GM18502 (cell line): Measurements from ENCODE around the gene RMDN3.

Experiments
- ATAC-seq: cut with Tn5 transposase; IDR thresholded peaks from one replicate; pipeline ENCODE4 v1.9.1; 2021; ENCODE audit warnings: mild to moderate bottlenecking; ENCODE audit not compliant: unreplicated experiment, poor library complexity

Gene RMDN3

GRCh38 chr15:40751745-40752144, 3.3 kb downstream of the RMDN3 start:
- ATAC-seq = no peak

- no peak for ATAC-seq
Measured at GRCh38 chr15:40750885-40751284, 4.2 kb downstream of the RMDN3 start.

- no peak for ATAC-seq
Measured at GRCh38 chr15:40749151-40749630, 5.9 kb downstream of the RMDN3 start.

- ATAC-seq = no peak
Measured at GRCh38 chr15:40747685-40748631, 7.1 kb downstream of the RMDN3 start.

- ATAC-seq = no peak
Measured at GRCh38 chr15:40746916-40747418, 8.1 kb downstream of the RMDN3 start.

- no peak for ATAC-seq
Measured at GRCh38 chr15:40744815-40745152, 10.3 kb downstream of the RMDN3 start.

GRCh38 chr15:40743921-40744814, 10.9 kb downstream of the RMDN3 start:
- ATAC-seq = no peak

- ATAC-seq = no peak
Measured at GRCh38 chr15:40743485-40743901, 11.6 kb downstream of the RMDN3 start.

- ATAC-seq = no peak
Measured at GRCh38 chr15:40739854-40740253, 15.2 kb downstream of the RMDN3 start.

GRCh38 chr15:40739047-40739446, 16.0 kb downstream of the RMDN3 start:
- no peak for ATAC-seq

GRCh38 chr15:40737048-40737447, 18.0 kb downstream of the RMDN3 start:
- ATAC-seq = no peak

- ATAC-seq = no peak
Measured at GRCh38 chr15:40736575-40736974, 18.5 kb downstream of the RMDN3 start.

- ATAC-seq = no peak
Measured at GRCh38 chr15:40731034-40731433, 24.0 kb downstream of the RMDN3 start.

GRCh38 chr15:40723919-40724318, 31.1 kb downstream of the RMDN3 start:
- no peak for ATAC-seq

GRCh38 chr15:40722934-40723333, 32.1 kb downstream of the RMDN3 start:
- no peak for ATAC-seq

- ATAC-seq = no peak
Measured at GRCh38 chr15:40722354-40722753, 32.7 kb downstream of the RMDN3 start.

- ATAC-seq = no peak
Measured at GRCh38 chr15:40721701-40722100, 33.4 kb downstream of the RMDN3 start.

GRCh38 chr15:40716165-40716564, 38.9 kb downstream of the RMDN3 start:
- ATAC-seq = no peak

- no peak for ATAC-seq
Measured at GRCh38 chr15:40714144-40714543, 40.9 kb downstream of the RMDN3 start.

- no peak for ATAC-seq
Measured at GRCh38 chr15:40706121-40706520, 48.9 kb downstream of the RMDN3 start.

GRCh38 chr15:40702077-40702476, 53.0 kb downstream of the RMDN3 start:
- ATAC-seq = no peak
